ENCODE results near the gene DNMT3A. TPM values are rescaled to one million over a fixed set of nuclear protein-coding genes. Genes with fewer than 3 reads are reported as not detected.
"Not testable (repeated sequence)": the region's sequence is repeated elsewhere in the genome, so short reads cannot be mapped to it uniquely, and the experiment has no call there.

The DNMT3A gene
- total RNA-seq, 1 experiment from 2014 or later: 63.1 TPM

DNA sequence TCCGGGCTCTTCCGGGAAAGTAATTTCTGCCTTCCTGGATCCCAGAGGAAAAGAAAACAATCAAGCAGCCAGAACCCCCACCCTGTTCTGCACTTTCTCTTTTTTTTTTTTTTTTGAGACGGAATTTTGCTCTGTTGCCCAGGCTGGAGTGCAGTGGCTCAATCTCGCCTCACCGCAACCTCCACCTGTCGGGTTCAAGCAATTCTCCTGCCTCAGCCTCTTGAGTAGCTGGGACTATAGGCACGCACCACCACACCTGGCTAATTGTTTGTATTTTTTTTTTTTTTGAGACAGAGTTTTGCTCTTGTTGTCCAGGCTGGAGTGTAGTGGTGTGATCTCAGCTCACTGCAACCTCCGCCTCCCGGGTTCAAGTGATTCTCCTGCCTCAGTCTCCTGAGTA is 69.0 kb downstream of the DNMT3A start:
- not testable (repeated sequence) for DNase-seq; H3K27me3 ChIP-seq (ENCODE audit: control insufficient read depth, insufficient read depth, low read length); H3K36me3 ChIP-seq (replicated peaks; ENCODE audit: control insufficient read depth, insufficient read depth, low read length); H3K4me3 ChIP-seq (ENCODE audit: insufficient read depth, low read depth, low read length)

DNA sequence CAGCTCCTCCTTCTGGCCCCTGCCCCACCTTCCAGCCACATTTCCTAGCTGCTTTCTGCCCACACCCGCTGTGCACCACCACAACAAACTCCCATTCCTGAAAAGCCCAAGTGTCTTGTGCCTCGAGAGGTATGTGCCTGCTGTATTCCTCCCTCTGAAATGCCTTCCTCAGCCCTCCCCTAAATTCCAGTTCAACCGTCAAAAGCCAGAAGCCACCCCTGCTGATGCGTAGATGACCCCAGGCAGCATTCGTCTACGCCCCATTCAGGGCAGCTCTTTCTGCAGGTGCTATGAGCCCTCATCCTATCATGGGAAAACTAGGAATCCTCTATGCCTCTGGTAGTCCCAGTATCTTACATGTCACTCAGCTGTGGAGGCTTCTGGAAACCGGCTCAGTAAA is 71.7 kb downstream of the DNMT3A start:
- no peaks in the 10 kb centered on the region; the same call in 1 of the 2 replicates for H3K36me3 ChIP-seq (replicated peaks; ENCODE audit: control insufficient read depth, insufficient read depth, low read length)
- DNase-seq: peak; percentile 79
- no peaks in the 10 kb centered on the region for H3K27me3 ChIP-seq (ENCODE audit: control insufficient read depth, insufficient read depth, low read length)
- no peak overlapping the region for H3K4me3 ChIP-seq (ENCODE audit: insufficient read depth, low read depth, low read length)

DNA sequence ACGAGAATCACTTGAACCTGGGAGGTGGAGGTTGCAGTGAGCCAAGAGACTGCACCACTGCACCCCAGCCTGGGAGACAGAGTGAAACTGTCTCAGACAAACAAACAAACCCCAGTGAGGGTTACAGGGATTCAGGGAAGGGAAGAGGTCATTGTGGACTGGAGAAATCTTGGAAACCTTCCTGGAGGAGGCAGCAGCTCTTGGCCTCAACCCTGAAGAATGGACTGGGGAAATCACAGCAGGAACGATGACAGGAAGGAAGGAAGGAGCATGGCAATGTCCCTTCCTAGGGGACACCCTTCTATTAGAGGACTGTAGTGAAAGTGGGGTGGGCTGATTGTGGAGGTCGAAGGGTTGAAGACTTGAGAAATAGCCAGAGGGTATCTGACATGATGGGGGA is 72.5 kb downstream of the DNMT3A start:
- Histone ChIP-seq H3K4me3 (ENCODE audit: insufficient read depth, low read depth, low read length) (no peak overlapping the region), H3K36me3 (replicated peaks; ENCODE audit: control insufficient read depth, insufficient read depth, low read length) (no peaks in the 10 kb centered on the region), H3K27me3 (ENCODE audit: control insufficient read depth, insufficient read depth, low read length) (no peaks in the 10 kb centered on the region)
- DNase-seq: no peak

DNA sequence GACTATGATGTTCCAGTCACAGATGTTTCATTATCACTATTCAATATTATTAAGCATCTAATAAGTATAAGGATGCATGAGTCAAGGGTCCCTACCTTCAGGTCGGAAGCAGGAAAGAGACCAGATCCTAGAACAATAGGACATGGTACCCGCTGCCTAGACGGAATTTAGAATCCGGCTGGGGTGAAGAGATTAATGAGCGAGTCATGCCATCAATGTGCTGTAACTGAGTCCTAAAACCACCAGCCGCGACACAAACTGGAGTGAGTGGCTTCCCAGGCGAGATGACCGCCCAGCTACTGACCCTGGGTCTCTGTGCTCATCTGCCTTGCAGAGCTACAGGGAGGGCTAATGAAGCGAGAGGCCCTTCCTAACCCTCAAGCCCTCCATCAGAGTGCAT is 73.6 kb downstream of the DNMT3A start:
- DNase-seq: no peak
- Histone ChIP-seq H3K36me3 (replicated peaks; ENCODE audit: control insufficient read depth, insufficient read depth, low read length) (no peaks in the 10 kb centered on the region), H3K4me3 (ENCODE audit: insufficient read depth, low read depth, low read length) (no peak overlapping the region), H3K27me3 (ENCODE audit: control insufficient read depth, insufficient read depth, low read length) (no peaks in the 10 kb centered on the region)

DNA sequence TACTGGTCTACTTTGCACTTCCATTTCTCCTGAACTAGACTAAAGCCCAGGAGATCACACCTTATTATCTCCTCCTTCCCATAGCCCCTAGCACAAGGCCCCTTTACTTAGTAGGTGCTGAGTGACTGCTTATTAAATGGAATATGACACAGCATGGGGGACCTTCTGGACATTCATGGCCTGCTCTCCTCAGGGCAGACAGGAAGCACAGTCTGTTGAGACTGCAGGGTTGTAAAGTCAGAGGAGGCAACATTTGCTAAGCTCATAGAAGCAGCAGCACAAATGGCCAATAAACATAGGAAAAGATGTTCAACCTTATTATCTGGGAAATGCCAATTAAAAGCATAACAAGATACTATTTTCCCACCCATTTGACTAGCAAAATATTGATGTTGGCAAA is 75.3 kb downstream of the DNMT3A start:
- Histone ChIP-seq H3K4me3 (ENCODE audit: insufficient read depth, low read depth, low read length) (no peak overlapping the region), H3K36me3 (replicated peaks; ENCODE audit: control insufficient read depth, insufficient read depth, low read length) (no peaks in the 10 kb centered on the region), H3K27me3 (ENCODE audit: control insufficient read depth, insufficient read depth, low read length) (no peaks in the 10 kb centered on the region)
- no peak for DNase-seq

DNA sequence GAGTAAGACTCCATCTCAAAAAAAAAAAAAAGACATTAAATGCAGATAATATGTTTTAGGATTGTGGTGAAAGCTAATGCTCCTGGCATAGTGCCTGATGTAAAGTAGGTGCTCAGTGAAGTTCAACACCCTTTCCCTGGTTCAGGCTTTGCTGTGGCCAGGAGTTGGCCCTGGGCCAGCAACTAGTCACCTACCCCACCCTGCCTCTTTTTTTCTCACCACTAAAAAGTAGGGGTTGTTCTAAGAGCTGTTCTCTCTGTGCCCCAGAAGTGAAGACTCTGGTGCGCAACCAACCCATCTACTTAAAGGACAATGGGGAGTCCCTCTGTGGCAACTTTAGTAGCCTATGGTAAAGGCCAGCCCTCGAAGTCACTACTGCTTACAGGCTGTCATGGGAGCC is 75.9 kb downstream of the DNMT3A start:
- Histone ChIP-seq H3K27me3 (ENCODE audit: control insufficient read depth, insufficient read depth, low read length) (no peaks in the 10 kb centered on the region), H3K36me3 (replicated peaks; ENCODE audit: control insufficient read depth, insufficient read depth, low read length) (no peaks in the 10 kb centered on the region), H3K4me3 (ENCODE audit: insufficient read depth, low read depth, low read length) (no peak overlapping the region)
- DNase-seq: no peak

DNA sequence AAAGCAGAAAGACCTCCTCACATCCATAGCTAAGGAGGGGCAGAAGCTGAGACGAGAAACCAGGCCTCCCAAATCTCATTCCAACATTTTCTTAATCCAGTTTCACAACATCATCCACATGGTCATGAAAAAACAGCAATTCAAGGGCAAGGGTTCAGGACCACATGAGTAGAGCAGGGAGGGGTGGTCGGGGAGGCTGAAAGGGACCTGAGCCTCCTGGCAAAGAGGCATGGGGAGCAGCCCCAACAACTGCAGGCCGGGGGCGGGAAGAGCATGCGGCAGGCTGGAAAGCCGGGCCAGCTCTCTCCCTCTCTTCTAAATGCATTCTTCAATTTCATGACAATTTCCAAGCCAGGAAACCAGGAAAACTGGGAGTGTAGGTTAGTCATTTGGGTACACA is 76.7 kb downstream of the DNMT3A start:
- no peaks in the 10 kb centered on the region for H3K36me3 ChIP-seq (replicated peaks; ENCODE audit: control insufficient read depth, insufficient read depth, low read length)
- H3K4me3 ChIP-seq (ENCODE audit: insufficient read depth, low read depth, low read length): no peak overlapping the region
- H3K27me3 ChIP-seq (ENCODE audit: control insufficient read depth, insufficient read depth, low read length): no peaks in the 10 kb centered on the region
- peak; percentile 39 for DNase-seq

DNA sequence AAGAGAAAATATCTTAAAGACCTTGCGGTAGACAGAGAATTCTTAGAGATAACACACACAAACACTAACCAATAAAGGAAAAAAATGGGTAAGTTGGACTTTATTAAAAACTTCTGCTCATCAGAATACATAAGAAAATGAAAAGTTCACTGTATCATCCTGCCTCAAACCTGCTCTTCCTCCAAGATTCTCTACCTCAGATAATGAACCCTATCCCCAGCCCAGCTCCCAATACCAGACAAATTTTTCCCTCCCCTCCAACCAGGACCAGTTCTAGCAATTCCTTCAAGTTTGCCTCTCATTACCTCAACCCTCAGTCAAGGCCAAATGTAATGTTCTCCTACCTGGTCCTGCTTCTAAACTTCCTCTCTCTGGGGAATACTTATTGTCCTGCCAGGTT is 79.4 kb downstream of the DNMT3A start:
- DNase-seq: no peak
- H3K36me3 ChIP-seq (replicated peaks; ENCODE audit: control insufficient read depth, insufficient read depth, low read length): no peaks in the 10 kb centered on the region; the same call in 1 of the 2 replicates
- H3K4me3 ChIP-seq (ENCODE audit: insufficient read depth, low read depth, low read length): no peak overlapping the region
- no peaks in the 10 kb centered on the region for H3K27me3 ChIP-seq (ENCODE audit: control insufficient read depth, insufficient read depth, low read length)

DNA sequence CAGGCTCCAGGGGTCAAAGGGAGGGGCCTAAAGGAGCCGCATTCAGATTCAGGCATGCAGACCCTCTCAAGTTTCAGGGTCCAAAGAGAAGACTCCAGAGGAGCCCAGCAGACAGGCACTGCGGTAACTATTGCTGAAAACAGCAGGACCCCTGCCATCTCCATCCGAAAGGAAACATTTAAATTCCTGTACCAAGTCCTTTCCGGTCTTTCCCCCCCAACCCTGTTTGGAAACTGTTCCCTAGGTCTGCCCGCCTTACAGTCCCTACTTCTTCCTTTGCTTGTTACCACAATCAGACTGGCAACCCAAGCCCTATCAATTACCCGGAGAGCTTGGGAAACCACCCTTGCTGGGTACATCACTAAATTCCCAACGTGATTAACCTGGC is 82.0 kb downstream of the DNMT3A start:
- H3K27me3 ChIP-seq (ENCODE audit: control insufficient read depth, insufficient read depth, low read length): no peaks in the 10 kb centered on the region
- no peak overlapping the region for H3K4me3 ChIP-seq (ENCODE audit: insufficient read depth, low read depth, low read length)
- DNase-seq: peak; percentile 85
- H3K36me3 ChIP-seq (replicated peaks; ENCODE audit: control insufficient read depth, insufficient read depth, low read length): no peaks in the 10 kb centered on the region; the same call in none of the 2 replicates

DNA sequence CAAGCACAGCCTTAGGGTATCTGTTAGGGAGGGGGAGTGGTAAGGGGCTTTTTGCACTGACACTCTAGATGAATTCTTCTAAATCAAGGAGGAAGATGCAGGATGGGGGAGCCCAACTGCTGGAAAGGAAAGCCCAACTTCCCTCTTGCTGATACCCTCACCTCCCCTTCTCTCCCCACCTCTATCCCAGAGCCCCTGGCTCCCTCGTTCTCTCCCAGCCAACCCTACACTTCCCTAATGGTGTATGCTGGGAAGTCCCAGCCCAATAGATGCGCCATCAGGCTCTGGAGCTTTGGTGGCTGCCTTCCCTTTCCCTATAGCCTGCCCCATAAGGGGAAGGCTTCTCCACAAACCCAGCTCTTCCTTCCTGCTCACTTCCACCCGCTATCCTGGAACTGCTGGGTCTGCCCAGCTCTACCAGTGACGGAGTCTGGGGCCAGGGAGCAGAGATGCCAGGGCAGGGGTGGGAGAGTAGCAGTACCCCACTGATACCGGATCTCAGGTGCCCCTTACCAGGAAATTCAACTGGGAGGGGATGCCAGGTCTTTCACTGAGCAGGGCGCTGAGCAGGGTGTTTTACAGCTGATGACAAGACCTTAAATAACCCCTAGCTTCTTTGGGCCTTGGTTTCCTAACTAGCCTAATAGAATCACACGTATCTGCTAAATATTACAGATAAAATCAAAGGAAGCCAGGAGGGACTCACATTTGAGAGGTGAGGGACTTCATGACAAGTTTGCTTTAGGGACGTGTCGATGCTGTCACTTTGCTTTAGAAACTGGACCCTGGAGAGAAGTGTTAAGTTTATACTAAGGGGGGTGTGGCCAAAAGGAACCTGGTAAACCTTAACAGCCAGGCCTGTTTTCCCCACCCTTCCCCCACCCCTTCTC is 82.6 kb downstream of the DNMT3A start:
- Histone ChIP-seq H3K36me3 (replicated peaks; ENCODE audit: control insufficient read depth, insufficient read depth, low read length) (peaks cover 2% of the 10 kb centered on the region), H3K27me3 (ENCODE audit: control insufficient read depth, insufficient read depth, low read length) (no peaks in the 10 kb centered on the region), H3K4me3 (ENCODE audit: insufficient read depth, low read depth, low read length) (no peak overlapping the region)
- peak; percentile 19 for DNase-seq

DNA sequence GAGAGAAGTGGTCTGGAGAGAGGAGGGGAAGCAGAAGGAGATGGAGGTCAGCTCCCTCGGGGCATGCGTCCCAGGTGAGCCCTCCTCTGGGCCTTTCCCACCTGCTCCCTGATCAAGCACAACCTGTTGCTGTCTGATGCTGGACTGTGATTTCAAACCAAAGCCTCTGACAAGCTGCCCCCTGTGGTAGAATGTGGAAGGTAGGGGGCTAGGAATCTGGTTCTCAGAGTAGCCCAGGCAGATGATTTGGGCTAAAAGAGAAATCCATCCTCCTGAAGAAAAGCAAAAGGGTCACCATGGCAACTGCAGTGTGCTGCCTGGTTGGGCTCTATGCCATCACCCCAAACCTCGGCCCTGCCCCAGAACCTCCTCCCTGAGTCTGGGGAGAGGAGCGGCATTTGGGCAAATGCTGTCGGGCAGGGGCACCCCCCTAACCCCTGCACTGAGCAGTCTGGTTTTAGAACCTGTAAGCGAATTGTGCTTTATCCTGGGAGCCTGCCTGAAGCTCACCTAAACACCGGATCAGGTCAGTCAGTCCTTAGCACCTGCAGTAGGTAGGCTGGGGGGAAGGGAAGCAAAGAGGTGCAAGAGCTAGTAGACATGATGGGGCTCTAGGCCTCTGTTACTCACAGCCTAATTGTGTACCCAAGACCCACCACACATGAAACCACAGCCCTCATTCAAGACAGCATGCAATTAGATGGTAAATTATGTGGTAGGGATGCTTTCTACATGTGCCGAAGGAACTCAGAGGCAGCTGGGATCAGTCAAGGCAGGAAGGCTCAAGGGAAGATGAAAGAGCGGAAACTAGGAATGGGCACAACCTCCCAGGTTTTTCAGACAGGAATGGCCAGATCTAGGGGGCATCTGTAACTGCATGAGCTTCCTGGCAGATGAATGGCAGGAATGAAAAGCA is 83.5 kb downstream of the DNMT3A start:
- Histone ChIP-seq H3K27me3 (ENCODE audit: control insufficient read depth, insufficient read depth, low read length) (no peaks in the 10 kb centered on the region), H3K4me3 (ENCODE audit: insufficient read depth, low read depth, low read length) (no peak overlapping the region), H3K36me3 (replicated peaks; ENCODE audit: control insufficient read depth, insufficient read depth, low read length) (peaks cover 2% of the 10 kb centered on the region)
- peak; percentile 54 for DNase-seq

DNA sequence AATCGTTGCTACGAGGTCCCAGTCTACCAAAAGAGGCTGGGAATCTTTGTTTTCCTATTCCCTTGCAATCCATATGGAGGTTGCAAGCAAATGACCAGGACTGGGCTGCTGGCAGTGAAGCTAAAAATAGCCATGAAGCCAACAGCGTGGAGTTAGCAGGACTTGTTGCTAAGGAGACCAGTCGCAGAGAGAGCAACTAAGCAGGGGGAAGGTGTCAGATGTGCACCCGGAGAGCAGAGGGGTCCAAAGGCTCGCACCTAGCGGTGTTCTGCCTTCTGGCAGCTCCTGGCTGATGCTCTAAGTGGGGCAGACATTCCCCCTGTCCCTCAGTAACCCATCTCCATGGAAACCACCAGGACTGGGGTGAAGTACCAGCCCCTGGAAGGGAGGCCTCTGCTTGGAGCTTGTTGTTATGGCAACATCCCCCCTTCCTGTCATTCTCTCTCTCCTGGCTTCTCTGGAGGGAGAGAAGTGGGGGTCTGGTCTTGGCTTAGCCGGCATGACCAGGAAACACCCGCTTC is 84.6 kb downstream of the DNMT3A start:
- peak; percentile 37 for DNase-seq
- H3K27me3 ChIP-seq (ENCODE audit: control insufficient read depth, insufficient read depth, low read length): no peaks in the 10 kb centered on the region
- no peak overlapping the region for H3K4me3 ChIP-seq (ENCODE audit: insufficient read depth, low read depth, low read length)
- H3K36me3 ChIP-seq (replicated peaks; ENCODE audit: control insufficient read depth, insufficient read depth, low read length): peaks cover 2% of the 10 kb centered on the region

DNA sequence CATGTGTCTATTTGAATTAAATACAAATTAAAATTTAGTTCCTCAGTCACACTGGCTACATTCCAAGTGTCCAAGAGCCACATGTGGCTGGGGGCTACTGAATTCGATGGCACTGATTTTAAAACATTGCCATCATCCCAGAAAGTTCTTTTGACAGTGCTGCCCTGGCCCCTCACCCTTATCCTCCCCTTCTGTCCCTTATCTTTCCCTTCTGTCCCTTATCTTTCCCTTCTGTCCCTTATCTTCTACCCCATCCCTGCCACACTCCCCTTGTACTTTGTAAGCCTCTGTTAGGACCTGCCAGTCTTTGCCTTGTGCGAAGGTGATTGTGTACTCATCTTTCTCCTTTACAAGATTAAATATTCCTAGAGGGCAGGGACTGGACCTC is 85.2 kb downstream of the DNMT3A start:
- H3K36me3 ChIP-seq (replicated peaks; ENCODE audit: control insufficient read depth, insufficient read depth, low read length): peaks cover 2% of the 10 kb centered on the region
- H3K4me3 ChIP-seq (ENCODE audit: insufficient read depth, low read depth, low read length): no peak overlapping the region
- no peak for DNase-seq
- no peaks in the 10 kb centered on the region for H3K27me3 ChIP-seq (ENCODE audit: control insufficient read depth, insufficient read depth, low read length)

DNA sequence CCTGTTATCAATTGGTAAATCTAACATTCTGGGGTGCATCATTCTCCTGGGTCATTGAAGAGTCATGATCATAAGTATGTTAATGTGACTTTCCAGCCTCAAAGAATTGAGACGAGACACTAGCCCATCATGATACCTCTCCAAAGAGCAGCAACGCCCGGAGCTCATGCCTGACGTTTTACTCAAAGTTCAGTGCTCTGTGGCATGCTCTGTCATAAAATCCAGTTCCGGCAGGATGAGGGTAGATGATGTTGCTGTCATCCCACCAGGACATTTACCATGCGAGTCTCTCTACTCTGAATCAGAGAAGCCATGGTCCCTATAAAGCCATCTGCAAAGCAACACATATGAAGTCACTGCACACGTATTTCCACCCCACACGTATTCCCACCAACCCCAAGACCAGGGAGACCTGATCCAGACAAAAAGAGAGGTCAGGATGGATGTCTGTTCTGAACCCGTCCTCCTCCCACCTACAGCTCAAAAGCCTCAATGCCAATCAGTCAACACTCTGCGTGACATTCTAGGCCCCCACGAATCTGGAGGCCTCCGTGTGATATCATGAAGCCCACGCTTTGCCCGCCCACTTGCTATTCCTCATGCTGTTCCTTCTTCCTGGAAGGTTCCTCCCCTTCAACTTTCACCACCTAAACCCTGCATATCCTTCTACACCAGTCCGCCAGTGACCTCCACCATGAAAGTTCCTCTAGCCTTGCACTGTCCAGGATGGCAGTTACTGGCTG is 85.8 kb downstream of the DNMT3A start:
- no peak for DNase-seq
- H3K27me3 ChIP-seq (ENCODE audit: control insufficient read depth, insufficient read depth, low read length): no peaks in the 10 kb centered on the region
- H3K36me3 ChIP-seq (replicated peaks; ENCODE audit: control insufficient read depth, insufficient read depth, low read length): peaks cover 2% of the 10 kb centered on the region
- H3K4me3 ChIP-seq (ENCODE audit: insufficient read depth, low read depth, low read length): no peak overlapping the region

Data from H7 (cell line).